Smooth muscle cell (in vitro differentiated cells): ENCODE measurements around the gene SLC13A1. TPM values are rescaled to one million over a fixed set of nuclear protein-coding genes. Genes with fewer than 3 reads are reported as not detected.

Experiments
- DNase-seq: peaks from one replicate; lab custom pipeline; 2025; ENCODE audit not compliant: unreplicated experiment; lab: John Stamatoyannopoulos, UW
- H2AFZ ChIP-seq: fragments of 200-600 bp; sonication (generic); 2 replicates; pipeline ENCODE4 v1.6.0; 2016; ENCODE audit warnings: antibody characterized with exemption, low read depth, mild to moderate bottlenecking
- H3F3A ChIP-seq: fragments of 200-600 bp; sonication (generic); 2 replicates; pipeline ENCODE4 v1.6.0; 2017; ENCODE audit warnings: antibody characterized with exemption, low read depth
- H3K27ac ChIP-seq: fragments of 200-600 bp; sonication (generic); 2 replicates; pipeline ENCODE4 v1.5.1; 2016; ENCODE audit warnings: low read depth, mild to moderate bottlenecking
- H3K27me3 ChIP-seq: fragments of 200-600 bp; sonication (generic); 2 replicates; pipeline ENCODE4 v1.6.1; 2016; ENCODE audit warnings: low read depth, mild to moderate bottlenecking
- H3K36me3 ChIP-seq: fragments of 200-600 bp; sonication (generic); 2 replicates; pipeline ENCODE4 v1.5.1; 2016; ENCODE audit warnings: low read depth
- H3K4me1 ChIP-seq: fragments of 200-600 bp; sonication (generic); 2 replicates; pipeline ENCODE4 v1.5.1; 2016; ENCODE audit warnings: low read depth
- H3K4me2 ChIP-seq: fragments of 200-600 bp; sonication (generic); 2 replicates; pipeline ENCODE4 v1.6.0; 2016; ENCODE audit warnings: mild to moderate bottlenecking
- H3K4me3 ChIP-seq: fragments of 200-600 bp; sonication (generic); 2 replicates; pipeline ENCODE4 v1.5.1; 2016; ENCODE audit warnings: mild to moderate bottlenecking
- H3K79me2 ChIP-seq: fragments of 200-600 bp; sonication (generic); 2 replicates; pipeline ENCODE4 v1.6.0; 2016; ENCODE audit warnings: low read depth, mild to moderate bottlenecking
- H3K9ac ChIP-seq: fragments of 200-600 bp; sonication (generic); 2 replicates; pipeline ENCODE4 v1.6.0; 2016; ENCODE audit warnings: low read depth
- H3K9me3 ChIP-seq: fragments of 200-600 bp; sonication (generic); replicated peaks from 2 replicates; pipeline ENCODE4 v1.5.1; 2016; ENCODE audit warnings: low read depth
- H4K20me1 ChIP-seq: fragments of 200-600 bp; sonication (generic); 2 replicates; pipeline ENCODE4 v1.6.0; 2016; ENCODE audit warnings: low read depth
- CTCF ChIP-seq: fragments of 200-600 bp; sonication (generic); IDR thresholded peaks from 2 replicates; pipeline ENCODE4 v1.5.1; 2017; ENCODE audit warnings: borderline replicate concordance, mild to moderate bottlenecking, antibody characterized with exemption; ENCODE audit not compliant: insufficient read depth, poor library complexity, severe bottlenecking
- WGBS: methylation state at CpG from one replicate; pipeline ENCODE4 v1.1.7; 2016; ENCODE audit warnings: low lambda C conversion rate; 5-methylcytosine and 5-hydroxymethylcytosine counted together
- polyA plus RNA-seq: library from polyadenylated mRNA; unstranded; fragments of >200 nt; fragmentation: Nextera tagmentation; extraction: Ambion mirVana; gene quantifications from 2 replicates; pipeline ENCODE4 v1.2.1, GENCODE V29; 2016
- total RNA-seq: library from RNA; depleted of rRNA; stranded (reverse); fragments of >200 nt; gene quantifications from 2 replicates; pipeline ENCODE4 v1.2.3, GENCODE V29; 2014

SLC13A1 gene
- total and polyA plus RNA-seq, 2 experiments from 2014 or later = not detected

- no peak overlapping the region for H3K9ac ChIP-seq
- no peaks in the 10 kb centered on the region for H3K36me3 ChIP-seq
- no peaks in the 10 kb centered on the region for H3K9me3 ChIP-seq
- 1% methylated on average over 3 of the region's 3 CpGs for WGBS
- H3K79me2 ChIP-seq = no peaks in the 10 kb centered on the region
- H2AFZ ChIP-seq = peak overlapping the region; percentile 34
- no peaks in the 10 kb centered on the region for H4K20me1 ChIP-seq
- no peaks in the 10 kb centered on the region for H3F3A ChIP-seq
- no peak overlapping the region for H3K27ac ChIP-seq
- no peaks in the 10 kb centered on the region for H3K4me1 ChIP-seq
- no peak overlapping the region for H3K4me2 ChIP-seq
- TF ChIP-seq CTCF = peak; percentile 89
- peak; percentile 25 for DNase-seq
- no peaks in the 10 kb centered on the region for H3K27me3 ChIP-seq
- H3K4me3 ChIP-seq = no peak overlapping the region
Observed at GRCh38 chr7:123154231-123154860, 45.4 kb downstream of the SLC13A1 start.

DNA sequence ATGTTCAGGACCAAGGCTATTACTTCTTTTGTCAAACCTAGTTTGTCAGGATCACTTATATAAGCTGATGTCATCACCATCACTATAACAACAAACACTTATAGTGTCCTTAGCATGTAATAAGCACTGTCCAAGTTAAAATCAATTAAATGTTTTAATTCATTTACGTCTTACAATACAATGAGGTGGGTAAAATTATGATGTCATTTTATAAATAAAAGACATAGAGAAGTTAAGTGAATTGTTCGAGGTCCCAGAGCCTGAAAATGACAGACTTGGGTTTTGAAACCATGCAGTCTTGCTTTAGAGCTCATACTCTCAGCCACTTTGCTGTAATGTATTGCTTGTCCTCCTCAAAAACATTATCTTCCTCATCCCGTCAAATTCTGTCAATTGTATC lies 48.3 kb downstream of the SLC13A1 start:
- H3K79me2 ChIP-seq = no peaks in the 10 kb centered on the region
- no peaks in the 10 kb centered on the region for H3K9me3 ChIP-seq

GRCh38 chr7:123148813-123149212 lies 51.0 kb downstream of the SLC13A1 start:
- H2AFZ ChIP-seq = no peak overlapping the region
- no peak overlapping the region for H3K27ac ChIP-seq
- 90% methylated on average over 1 of the region's 1 CpG for WGBS
- H3K27me3 ChIP-seq = no peaks in the 10 kb centered on the region
- no peaks in the 10 kb centered on the region for H3K79me2 ChIP-seq
- no peak overlapping the region for H3K4me3 ChIP-seq
- no peaks in the 10 kb centered on the region for H4K20me1 ChIP-seq
- no peak for DNase-seq
- H3K9ac ChIP-seq = no peak overlapping the region
- no peaks in the 10 kb centered on the region for H3K36me3 ChIP-seq
- H3K9me3 ChIP-seq = no peaks in the 10 kb centered on the region
- H3K4me1 ChIP-seq = no peaks in the 10 kb centered on the region
- no peaks in the 10 kb centered on the region for H3F3A ChIP-seq
- TF ChIP-seq CTCF = no peak
- H3K4me2 ChIP-seq = no peak overlapping the region

More for the DNA sequence above, 48.3 kb downstream of the SLC13A1 start:
- H3K27ac ChIP-seq = no peak overlapping the region
- WGBS = 60% methylated on average over 3 of the region's 3 CpGs
- H2AFZ ChIP-seq = peak overlapping the region; percentile 69
- no peak overlapping the region for H3K9ac ChIP-seq
- H3K27me3 ChIP-seq = no peaks in the 10 kb centered on the region
- no peaks in the 10 kb centered on the region for H3F3A ChIP-seq
- H3K4me2 ChIP-seq = no peak overlapping the region
- H4K20me1 ChIP-seq = no peaks in the 10 kb centered on the region
- no peak overlapping the region for H3K4me3 ChIP-seq
- no peaks in the 10 kb centered on the region for H3K36me3 ChIP-seq
- no peak for DNase-seq
- no peak for TF ChIP-seq CTCF
- no peaks in the 10 kb centered on the region for H3K4me1 ChIP-seq
